ENCODE results near the gene KCNG2. TPM values are rescaled to one million over a fixed set of nuclear protein-coding genes. Genes with fewer than 3 reads are reported as not detected.

KCNG2 gene
- total RNA-seq, 1 experiment from 2014 or later, result not detected

GRCh38 chr18:79834834-79835233 is 37.1 kb downstream of the KCNG2 start:
- no peak overlapping the region for H3K27ac Mint-ChIP-seq (ENCODE audit: unreplicated experiment)
- BruUV-seq (replicated peaks), result no TSS peak
- H3K4me1 ChIP-seq, result no peaks in the 10 kb centered on the region
- POLR2A ChIA-PET, result no interaction called here
- H3K36me3 Mint-ChIP-seq (ENCODE audit: insufficient read depth, unreplicated experiment), result no peaks in the 10 kb centered on the region
- H3K9me3 ChIP-seq, result no peaks in the 10 kb centered on the region
- DNase-seq, result no peak
- CTCF ChIA-PET, result no interaction called here
- TF ChIP-seq CTCF (IDR thresholded peaks at IDR 0.05; ENCODE audit: insufficient read depth in 1 of 2, low read depth in 1 of 2, low read length in 1 of 2, severe bottlenecking in 1 of 2, unreplicated experiment in 1 of 2), result no peak
- H3K27me3 Mint-ChIP-seq (ENCODE audit: insufficient read depth, unreplicated experiment), result peaks cover 6% of the 10 kb centered on the region
- peaks cover 9% of the 10 kb centered on the region for H3K9me3 Mint-ChIP-seq (ENCODE audit: unreplicated experiment)
- no peaks in the 10 kb centered on the region for H3K27me3 ChIP-seq (replicated peaks; ENCODE audit: control insufficient read depth, insufficient read depth, low read length)
- no peaks in the 10 kb centered on the region for H3K36me3 ChIP-seq (ENCODE audit: control insufficient read depth, insufficient read depth, low read length)
- H3K4me3 ChIP-seq (ENCODE audit: low read depth, low read length), result no peak overlapping the region
- intact Hi-C loops (cut with micrococcal nuclease; ENCODE audit: unreplicated experiment), result no loop called here
- H3K4me1 Mint-ChIP-seq (ENCODE audit: low read depth, unreplicated experiment), result no peaks in the 10 kb centered on the region
- H3K4me3 Mint-ChIP-seq (ENCODE audit: unreplicated experiment), result no peak overlapping the region

- H3K4me1 Mint-ChIP-seq (ENCODE audit: low read depth, unreplicated experiment), result no peaks in the 10 kb centered on the region
- H3K4me1 ChIP-seq, result no peaks in the 10 kb centered on the region
Observed at GRCh38 chr18:79841936-79842335, 44.2 kb downstream of the KCNG2 start.

GRCh38 chr18:79844999-79845563 is 47.3 kb downstream of the KCNG2 start:
- Mint-ChIP-seq H3K9me3 (ENCODE audit: unreplicated experiment) (no peaks in the 10 kb centered on the region), H3K4me1 (ENCODE audit: low read depth, unreplicated experiment) (no peaks in the 10 kb centered on the region), H3K27me3 (ENCODE audit: insufficient read depth, unreplicated experiment) (no peaks in the 10 kb centered on the region), H3K36me3 (ENCODE audit: insufficient read depth, unreplicated experiment) (no peaks in the 10 kb centered on the region), H3K27ac (ENCODE audit: unreplicated experiment) (no peak overlapping the region), H3K4me3 (ENCODE audit: unreplicated experiment) (no peak overlapping the region)
- H3K4me1 ChIP-seq, result no peaks in the 10 kb centered on the region
- H3K9me3 ChIP-seq, result no peaks in the 10 kb centered on the region
- no peak for TF ChIP-seq CTCF (IDR thresholded peaks at IDR 0.05; ENCODE audit: insufficient read depth in 1 of 2, low read depth in 1 of 2, low read length in 1 of 2, severe bottlenecking in 1 of 2, unreplicated experiment in 1 of 2)
- H3K36me3 ChIP-seq (ENCODE audit: control insufficient read depth, insufficient read depth, low read length), result no peaks in the 10 kb centered on the region
- H3K4me3 ChIP-seq (ENCODE audit: low read depth, low read length), result no peak overlapping the region
- BruUV-seq (replicated peaks), result no TSS peak
- intact Hi-C loops (cut with micrococcal nuclease; ENCODE audit: unreplicated experiment), result no loop called here
- no peak for DNase-seq
- H3K27me3 ChIP-seq (replicated peaks; ENCODE audit: control insufficient read depth, insufficient read depth, low read length), result no peaks in the 10 kb centered on the region
- ChIA-PET POLR2A (no interaction called here), CTCF (no interaction called here)

More at GRCh38 chr18:79841936-79842335, 44.2 kb downstream of the KCNG2 start:
- no peak for TF ChIP-seq CTCF (IDR thresholded peaks at IDR 0.05; ENCODE audit: insufficient read depth in 1 of 2, low read depth in 1 of 2, low read length in 1 of 2, severe bottlenecking in 1 of 2, unreplicated experiment in 1 of 2)
- Mint-ChIP-seq H3K4me3 (ENCODE audit: unreplicated experiment) (no peak overlapping the region), H3K27ac (ENCODE audit: unreplicated experiment) (no peak overlapping the region), H3K27me3 (ENCODE audit: insufficient read depth, unreplicated experiment) (peaks cover 3% of the 10 kb centered on the region), H3K36me3 (ENCODE audit: insufficient read depth, unreplicated experiment) (no peaks in the 10 kb centered on the region), H3K9me3 (ENCODE audit: unreplicated experiment) (peaks cover 9% of the 10 kb centered on the region)
- Histone ChIP-seq H3K27me3 (replicated peaks; ENCODE audit: control insufficient read depth, insufficient read depth, low read length) (no peaks in the 10 kb centered on the region), H3K9me3 (no peaks in the 10 kb centered on the region), H3K4me3 (ENCODE audit: low read depth, low read length) (no peak overlapping the region), H3K36me3 (ENCODE audit: control insufficient read depth, insufficient read depth, low read length) (no peaks in the 10 kb centered on the region)
- no peak for DNase-seq
- CTCF ChIA-PET, result no interaction called here
- intact Hi-C loops (cut with micrococcal nuclease; ENCODE audit: unreplicated experiment), result no loop called here
- BruUV-seq (replicated peaks), result no TSS peak
- POLR2A ChIA-PET, result no interaction called here
